Endodermal cell (in vitro differentiated cells): ENCODE measurements around the gene ARSA. TPM values are rescaled to one million over a fixed set of nuclear protein-coding genes. Genes with fewer than 3 reads are reported as not detected.

ENCODE experiments used
- DNase-seq: peaks from one replicate; pipeline ENCODE4 v3.0.0-alpha.2; 2017
- H3K27ac ChIP-seq: 2 replicates; pipeline ENCODE4 v1.5.1; 2013; ENCODE audit warnings: mild to moderate bottlenecking, low read depth, low read length, moderate library complexity
- H3K27me3 ChIP-seq: 2 replicates; pipeline ENCODE4 v1.6.1; 2013; ENCODE audit warnings: mild to moderate bottlenecking, low read length, moderate library complexity; ENCODE audit not compliant: insufficient read depth, control insufficient read depth, poor library complexity, severe bottlenecking
- H3K36me3 ChIP-seq: 2 replicates; pipeline ENCODE4 v1.7.0; 2013; ENCODE audit warnings: mild to moderate bottlenecking, low read length, moderate library complexity; ENCODE audit not compliant: control insufficient read depth, insufficient read depth
- H3K4me1 ChIP-seq: one replicate; pipeline ENCODE4 v1.7.0; 2013; ENCODE audit warnings: low read length; ENCODE audit not compliant: control insufficient read depth, insufficient read depth
- H3K4me3 ChIP-seq: 2 replicates; pipeline ENCODE4 v1.5.1; 2013; ENCODE audit warnings: mild to moderate bottlenecking, low read length, moderate library complexity
- H3K9ac ChIP-seq: 2 replicates; pipeline ENCODE4 v1.6.1; 2013; ENCODE audit warnings: mild to moderate bottlenecking, low read length, moderate library complexity; ENCODE audit not compliant: poor library complexity, severe bottlenecking; ENCODE audit errors: extremely low read depth
- H3K9me3 ChIP-seq: 2 replicates; pipeline ENCODE4 v1.6.1; 2013; ENCODE audit warnings: mild to moderate bottlenecking, low read length, moderate library complexity; ENCODE audit not compliant: control insufficient read depth
- H3K27ac Mint-ChIP-seq: 2 replicates; pipeline ENCODE4 v1.8.0; 2020; ENCODE audit warnings: mixed read lengths
- H3K27me3 Mint-ChIP-seq: 2 replicates; pipeline ENCODE4 v1.8.0; 2021; ENCODE audit warnings: mild to moderate bottlenecking, mixed read lengths; ENCODE audit not compliant: insufficient read depth
- H3K36me3 Mint-ChIP-seq: 2 replicates; pipeline ENCODE4 v1.8.0; 2020; ENCODE audit warnings: low read depth, mixed read lengths
- H3K4me1 Mint-ChIP-seq: 2 replicates; pipeline ENCODE4 v1.8.0; 2020; ENCODE audit warnings: mixed read lengths
- H3K4me3 Mint-ChIP-seq: 2 replicates; pipeline ENCODE4 v1.8.0; 2020; ENCODE audit warnings: mild to moderate bottlenecking, moderate library complexity, mixed read lengths
- H3K9me3 Mint-ChIP-seq: 2 replicates; pipeline ENCODE4 v1.8.0; 2020; ENCODE audit warnings: mild to moderate bottlenecking, mixed read lengths
- WGBS, 2 experiments: methylation state at CpG; one replicate each; pipeline versions ENCODE4 v1.1.5 to v1.1.7; 2013; ENCODE audit warnings: missing lambda C conversion rate in 2 of 2, mixed read lengths in 1 of 2; ENCODE audit not compliant: insufficient coverage in 1 of 2, insufficient read length in 1 of 2; 5-methylcytosine and 5-hydroxymethylcytosine counted together
- total RNA-seq, 2 donors: library from RNA; stranded (reverse); fragmentation: NEBNext Ultra II Directional in 1 of 2; extraction: Animal tissue kit (Norgen Biotek cat#: 25700) in 1 of 2; gene quantifications; 2 replicates in 1 of 2; 3 replicates in 1 of 2; pipeline ENCODE4 v1.2.1, GENCODE V29; 2021
- TF ChIP-seq, protein P1 (sequence below): fragments of 200-600 bp; sonication (generic); conservative IDR thresholded peaks from 2 replicates; pipeline ENCODE4 v1.5.0; 2021; ENCODE audit warnings: antibody characterized with exemption, mild to moderate bottlenecking

ARSA gene
- total RNA-seq, 2 donors from 2014 or later = 28.6 to 30.6 TPM

- 87 to 90% methylated on average over 16 to 22 of the region's 22 CpGs for WGBS, 2 experiments
- Mint-ChIP-seq H3K9me3 (no peaks in the 10 kb centered on the region), H3K4me1 (no peaks in the 10 kb centered on the region), H3K27me3 (peaks cover 55% of the 10 kb centered on the region), H3K27ac (no peak overlapping the region), H3K36me3 (no peaks in the 10 kb centered on the region), H3K4me3 (no peak overlapping the region)
- Histone ChIP-seq H3K27me3 (peaks cover 15% of the 10 kb centered on the region), H3K9ac (no peak overlapping the region), H3K4me3 (no peak overlapping the region), H3K36me3 (no peaks in the 10 kb centered on the region), H3K4me1 (no peaks in the 10 kb centered on the region), H3K9me3 (no peaks in the 10 kb centered on the region), H3K27ac (no peak overlapping the region)
- DNase-seq = peak; percentile 76
- TF ChIP-seq, protein P1, sequence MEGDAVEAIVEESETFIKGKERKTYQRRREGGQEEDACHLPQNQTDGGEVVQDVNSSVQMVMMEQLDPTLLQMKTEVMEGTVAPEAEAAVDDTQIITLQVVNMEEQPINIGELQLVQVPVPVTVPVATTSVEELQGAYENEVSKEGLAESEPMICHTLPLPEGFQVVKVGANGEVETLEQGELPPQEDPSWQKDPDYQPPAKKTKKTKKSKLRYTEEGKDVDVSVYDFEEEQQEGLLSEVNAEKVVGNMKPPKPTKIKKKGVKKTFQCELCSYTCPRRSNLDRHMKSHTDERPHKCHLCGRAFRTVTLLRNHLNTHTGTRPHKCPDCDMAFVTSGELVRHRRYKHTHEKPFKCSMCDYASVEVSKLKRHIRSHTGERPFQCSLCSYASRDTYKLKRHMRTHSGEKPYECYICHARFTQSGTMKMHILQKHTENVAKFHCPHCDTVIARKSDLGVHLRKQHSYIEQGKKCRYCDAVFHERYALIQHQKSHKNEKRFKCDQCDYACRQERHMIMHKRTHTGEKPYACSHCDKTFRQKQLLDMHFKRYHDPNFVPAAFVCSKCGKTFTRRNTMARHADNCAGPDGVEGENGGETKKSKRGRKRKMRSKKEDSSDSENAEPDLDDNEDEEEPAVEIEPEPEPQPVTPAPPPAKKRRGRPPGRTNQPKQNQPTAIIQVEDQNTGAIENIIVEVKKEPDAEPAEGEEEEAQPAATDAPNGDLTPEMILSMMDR = no peak
Measured at GRCh38 chr22:50613291-50613981, 14.5 kb downstream of the ARSA start.

DNA sequence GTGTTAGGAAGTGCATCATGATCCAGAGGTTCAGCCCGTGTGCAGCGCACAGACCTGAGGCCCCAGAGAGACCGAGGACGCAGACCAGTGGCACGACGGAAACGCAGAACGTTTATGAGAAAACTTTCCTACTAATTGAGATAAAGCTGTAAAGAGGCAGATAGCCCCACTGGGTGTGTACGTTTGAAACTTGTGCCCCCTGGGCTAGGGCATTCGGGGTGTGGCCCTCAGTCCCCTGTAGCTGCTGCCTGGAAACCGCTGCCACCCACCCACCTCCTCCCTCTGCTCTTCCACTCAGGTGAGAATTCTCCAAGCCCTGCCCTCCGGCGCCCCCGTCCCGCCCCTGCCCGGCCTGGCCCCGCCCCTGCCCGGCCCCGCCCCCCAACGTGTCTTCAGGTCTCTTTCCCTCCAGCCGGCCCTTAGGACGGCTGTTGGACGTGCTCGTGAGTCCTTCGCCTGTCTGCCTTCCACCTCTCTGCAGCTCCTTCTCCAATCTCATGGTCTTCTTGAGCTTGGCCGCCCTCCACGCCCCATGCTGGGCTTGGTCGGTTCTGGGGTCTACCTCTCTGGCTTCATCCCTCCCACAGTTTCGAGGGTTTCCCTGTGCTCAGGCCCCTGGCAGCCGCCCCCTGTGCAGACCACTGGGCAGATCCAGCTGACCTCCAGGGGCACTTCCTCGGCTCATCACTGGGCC lies 15.3 kb downstream of the ARSA start:
- H3K4me1 ChIP-seq = no peaks in the 10 kb centered on the region
- H3K9me3 ChIP-seq = no peaks in the 10 kb centered on the region
- WGBS, 2 experiments = 48 to 59% methylated on average over 15 to 31 of the region's 31 CpGs
- Mint-ChIP-seq H3K27me3 (peaks cover 57% of the 10 kb centered on the region), H3K9me3 (no peaks in the 10 kb centered on the region), H3K36me3 (no peaks in the 10 kb centered on the region), H3K4me1 (no peaks in the 10 kb centered on the region), H3K27ac (no peak overlapping the region), H3K4me3 (no peak overlapping the region)
- H3K9ac ChIP-seq = no peak overlapping the region
- H3K4me3 ChIP-seq = no peak overlapping the region
- DNase-seq = peak; percentile 91
- H3K36me3 ChIP-seq = no peaks in the 10 kb centered on the region
- H3K27ac ChIP-seq = no peak overlapping the region
- H3K27me3 ChIP-seq = peaks cover 19% of the 10 kb centered on the region
- TF ChIP-seq, protein P1 = no peak

DNA sequence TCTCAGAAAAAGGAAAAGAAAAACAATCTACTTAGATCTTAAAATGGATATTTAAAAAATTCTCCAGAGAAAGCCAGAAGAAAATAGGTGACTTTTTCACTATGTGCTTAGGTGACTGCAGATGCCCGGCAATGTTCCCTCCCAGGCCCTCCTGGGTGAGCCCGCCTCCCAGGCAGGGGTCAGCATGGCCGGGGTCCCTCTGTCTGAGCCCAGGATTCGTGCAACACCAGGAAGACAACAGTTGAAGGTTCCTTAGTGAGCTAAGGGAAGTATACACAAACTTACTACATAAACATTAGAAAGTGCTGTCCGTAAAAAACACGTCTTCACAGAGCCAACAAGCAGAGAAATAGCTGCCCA lies 15.8 kb downstream of the ARSA start:
- no peaks in the 10 kb centered on the region for H3K9me3 Mint-ChIP-seq
- H3K4me1 Mint-ChIP-seq = no peaks in the 10 kb centered on the region
- no peak overlapping the region for H3K4me3 Mint-ChIP-seq
- no peak overlapping the region for H3K27ac Mint-ChIP-seq
- no peak overlapping the region for H3K9ac ChIP-seq
- peak; percentile 40 for DNase-seq
- no peak overlapping the region for H3K4me3 ChIP-seq
- H3K9me3 ChIP-seq = no peaks in the 10 kb centered on the region
- H3K36me3 Mint-ChIP-seq = no peaks in the 10 kb centered on the region
- no peak overlapping the region for H3K27ac ChIP-seq
- 90 to 91% methylated on average over 5 to 6 of the region's 6 CpGs for WGBS, 2 experiments
- peaks cover 25% of the 10 kb centered on the region for H3K27me3 ChIP-seq
- no peaks in the 10 kb centered on the region for H3K4me1 ChIP-seq
- TF ChIP-seq, protein P1 = no peak
- peaks cover 60% of the 10 kb centered on the region for H3K27me3 Mint-ChIP-seq
- no peaks in the 10 kb centered on the region for H3K36me3 ChIP-seq
